ENCODE results near the gene SCN8A.
"Not testable (repeated sequence)": the region's sequence is repeated elsewhere in the genome, so short reads cannot be mapped to it uniquely, and the experiment has no call there.

The SCN8A gene

GRCh38 chr12:51817027-51817953 is 226.3 kb downstream of the SCN8A start:
- no peak for DNase-seq (ENCODE audit: low spot score)

- DNase-seq (ENCODE audit: low spot score): no peak
These were observed 227.1 kb downstream of the SCN8A start for GRCh38 chr12:51818086-51818485.

- no peak for DNase-seq (ENCODE audit: low spot score)
These were observed 227.7 kb downstream of the SCN8A start for GRCh38 chr12:51818566-51819300.

- DNase-seq (ENCODE audit: low spot score): peak; percentile 45
These were observed 228.9 kb downstream of the SCN8A start for GRCh38 chr12:51819736-51820525.

- peak; percentile 76 for DNase-seq (ENCODE audit: low spot score)
These were observed 229.8 kb downstream of the SCN8A start for GRCh38 chr12:51820526-51821439.

GRCh38 chr12:51821440-51822260 is 230.6 kb downstream of the SCN8A start:
- DNase-seq (ENCODE audit: low spot score): no peak

GRCh38 chr12:51822261-51822616 is 231.2 kb downstream of the SCN8A start:
- no peak for DNase-seq (ENCODE audit: low spot score)

- peak; percentile 70 for DNase-seq (ENCODE audit: low spot score)
These were observed 231.9 kb downstream of the SCN8A start for GRCh38 chr12:51822956-51823355.

- DNase-seq (ENCODE audit: low spot score): peak; percentile 85
These were observed 233.0 kb downstream of the SCN8A start for GRCh38 chr12:51823875-51824565.

GRCh38 chr12:51825216-51825615 is 234.2 kb downstream of the SCN8A start:
- DNase-seq (ENCODE audit: low spot score): no peak

- DNase-seq (ENCODE audit: low spot score): no peak
These were observed 235.8 kb downstream of the SCN8A start for GRCh38 chr12:51826881-51827280.

GRCh38 chr12:51827925-51828818 is 237.1 kb downstream of the SCN8A start:
- peak; percentile 87 for DNase-seq (ENCODE audit: low spot score)

GRCh38 chr12:51829011-51829481 is 238.0 kb downstream of the SCN8A start:
- DNase-seq (ENCODE audit: low spot score): no peak

GRCh38 chr12:51829641-51830040 is 238.6 kb downstream of the SCN8A start:
- no peak for DNase-seq (ENCODE audit: low spot score)

- not testable (repeated sequence) for DNase-seq (ENCODE audit: low spot score)
These were observed 240.8 kb downstream of the SCN8A start for GRCh38 chr12:51831817-51832216.

- DNase-seq (ENCODE audit: low spot score): no peak
These were observed 241.5 kb downstream of the SCN8A start for GRCh38 chr12:51832354-51833107.

GRCh38 chr12:51833448-51834227 is 242.6 kb downstream of the SCN8A start:
- no peak for DNase-seq (ENCODE audit: low spot score)

Measured in SW480 (cell line).